Measurements from ENCODE around the gene SNAP91.
"Not testable (repeated sequence)": the region's sequence is repeated elsewhere in the genome, so short reads cannot be mapped to it uniquely, and the experiment has no call there.

Gene SNAP91

DNA sequence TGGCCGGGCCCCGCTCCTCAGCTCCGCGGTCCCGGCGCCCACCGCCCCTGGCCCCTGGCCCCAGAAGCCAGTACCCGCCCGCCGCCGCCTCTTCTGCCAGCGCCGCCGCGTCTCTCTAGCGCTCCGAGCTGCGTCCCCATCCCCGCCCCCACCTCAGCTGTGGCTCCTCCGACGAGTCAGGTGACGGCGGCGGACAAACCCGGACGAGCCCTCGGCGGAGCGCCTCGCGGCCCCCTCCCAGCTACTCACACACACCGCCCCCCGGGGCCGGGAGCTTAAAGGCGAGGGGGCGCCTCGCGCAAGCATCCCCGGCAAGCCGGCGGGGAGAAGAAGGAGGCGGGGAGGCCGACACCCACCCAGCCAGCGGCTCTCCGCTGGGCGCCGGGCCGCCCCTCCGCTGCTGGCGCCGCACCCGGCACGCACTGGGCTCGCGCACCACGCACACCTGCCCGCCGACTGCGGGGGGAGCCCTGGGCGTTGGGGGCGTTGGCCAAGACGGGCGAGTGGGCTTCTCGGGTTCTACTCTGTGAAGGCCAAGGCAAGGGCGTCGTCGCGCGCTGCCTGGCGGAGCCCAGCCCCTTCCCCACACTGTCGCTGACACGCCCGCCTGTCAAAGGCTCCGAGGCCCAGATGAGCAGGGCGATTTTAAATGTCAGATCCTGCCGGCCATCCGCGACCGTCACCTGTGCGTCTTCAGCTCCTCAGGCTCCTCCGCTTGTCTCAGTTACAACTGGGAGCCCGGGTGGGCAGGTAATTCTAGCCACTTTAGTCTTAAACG lies at the start of gene SNAP91:
Gene SNAP91, minus strand, starts transcription at position 132 of the 778 bp plus-strand sequence. CDS start 1,174 bp downstream, outside the sequence.
- no peak for DNase-seq (ENCODE audit: low read depth in 2 of 3, low spot score in 2 of 3)

GRCh38 chr6:83758533-83758932 lies 49.6 kb upstream of the SNAP91 start:
- no peak for DNase-seq (ENCODE audit: low read depth in 2 of 3, low spot score in 2 of 3)

DNA sequence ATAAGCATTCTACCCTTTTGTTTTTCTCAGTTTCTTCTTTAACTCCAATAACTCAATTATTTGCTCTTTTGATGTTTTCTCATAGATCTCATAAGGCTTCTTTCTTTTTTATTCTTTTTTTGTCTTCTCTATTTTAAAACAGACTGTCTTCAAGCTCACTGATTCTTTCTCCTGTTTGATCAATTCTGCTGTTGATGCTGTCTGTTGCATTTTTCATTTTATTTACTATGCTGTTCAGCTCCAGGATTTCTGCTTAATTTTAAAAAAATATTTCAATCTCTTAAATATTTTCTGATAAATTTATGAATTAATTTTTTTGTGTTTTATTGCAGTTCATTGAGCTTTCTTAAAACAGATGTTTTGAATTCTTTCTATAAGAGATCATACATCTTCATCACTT lies 48.1 kb upstream of the SNAP91 start:
- DNase-seq (ENCODE audit: low read depth in 2 of 3, low spot score in 2 of 3), result no peak

GRCh38 chr6:83756565-83756964 lies 47.7 kb upstream of the SNAP91 start:
- no peak for DNase-seq (ENCODE audit: low read depth in 2 of 3, low spot score in 2 of 3)

DNA sequence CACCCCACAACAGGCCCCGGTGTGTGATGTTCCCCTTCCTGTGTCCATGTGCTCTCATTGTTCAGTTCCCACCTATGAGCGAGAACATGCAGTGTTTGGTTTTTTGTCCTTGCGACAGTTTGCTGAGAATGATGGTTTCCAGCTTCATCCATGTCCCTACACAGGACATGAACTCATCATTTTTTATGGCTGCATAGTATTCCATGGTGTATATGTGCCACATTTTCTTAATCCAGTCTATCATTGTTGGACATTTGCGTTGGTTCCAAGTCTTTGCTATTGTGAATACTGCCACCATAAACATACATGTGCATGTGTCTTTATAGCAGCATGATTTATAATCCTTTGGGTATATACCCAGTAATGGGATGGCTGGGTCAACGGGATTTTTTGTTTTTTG lies 43.5 kb upstream of the SNAP91 start:
- DNase-seq (ENCODE audit: low read depth in 2 of 3, low spot score in 2 of 3), result not testable (repeated sequence)

DNA sequence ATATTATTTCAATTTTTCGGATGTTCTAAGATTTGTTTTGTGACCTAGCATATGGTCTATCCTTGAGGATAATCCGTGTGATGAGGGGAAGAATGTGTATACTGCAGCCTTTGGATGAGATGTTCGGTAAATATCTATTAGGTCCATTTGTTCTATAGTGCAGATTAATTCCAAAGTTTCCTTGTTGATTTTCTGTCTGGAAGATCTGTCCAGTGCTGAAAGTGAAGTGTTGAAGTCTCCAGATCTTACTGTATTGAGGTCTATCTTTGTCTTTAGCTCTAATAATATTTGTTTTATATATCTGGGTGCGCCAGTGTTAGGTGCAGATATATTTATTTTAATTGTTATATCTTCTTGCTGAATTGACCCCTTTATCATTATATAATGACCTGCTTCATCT lies 32.2 kb upstream of the SNAP91 start:
- DNase-seq (ENCODE audit: low read depth in 2 of 3, low spot score in 2 of 3), result no peak

GRCh38 chr6:83735461-83735860 lies 26.6 kb upstream of the SNAP91 start:
- no peak for DNase-seq (ENCODE audit: low read depth in 2 of 3, low spot score in 2 of 3)

DNA sequence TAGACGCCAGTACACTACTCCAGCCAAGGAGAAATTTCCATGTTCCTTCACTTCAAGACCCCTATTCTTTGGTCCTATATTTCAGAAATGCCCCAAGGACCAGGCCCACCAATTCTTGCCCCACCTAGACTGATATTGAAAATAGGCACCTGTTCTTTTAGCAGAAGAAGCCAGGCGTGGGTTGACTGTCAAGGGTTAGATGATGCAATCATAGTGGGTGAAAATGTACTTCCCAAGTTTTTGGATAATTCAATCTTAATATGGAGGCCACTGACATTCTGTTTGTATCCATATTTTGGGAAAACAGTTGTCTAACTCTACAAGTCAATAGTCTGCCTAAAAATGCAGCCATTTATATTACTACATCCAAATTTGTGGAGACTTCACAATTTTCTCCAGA lies 21.0 kb upstream of the SNAP91 start:
- no peak for DNase-seq (ENCODE audit: low read depth in 2 of 3, low spot score in 2 of 3)

- DNase-seq (ENCODE audit: low read depth in 2 of 3, low spot score in 2 of 3), result no peak
Observed at GRCh38 chr6:83722876-83723275, 14.0 kb upstream of the SNAP91 start.

GRCh38 chr6:83717809-83718208 lies 8.9 kb upstream of the SNAP91 start:
- DNase-seq (ENCODE audit: low read depth in 2 of 3, low spot score in 2 of 3), result no peak

DNA sequence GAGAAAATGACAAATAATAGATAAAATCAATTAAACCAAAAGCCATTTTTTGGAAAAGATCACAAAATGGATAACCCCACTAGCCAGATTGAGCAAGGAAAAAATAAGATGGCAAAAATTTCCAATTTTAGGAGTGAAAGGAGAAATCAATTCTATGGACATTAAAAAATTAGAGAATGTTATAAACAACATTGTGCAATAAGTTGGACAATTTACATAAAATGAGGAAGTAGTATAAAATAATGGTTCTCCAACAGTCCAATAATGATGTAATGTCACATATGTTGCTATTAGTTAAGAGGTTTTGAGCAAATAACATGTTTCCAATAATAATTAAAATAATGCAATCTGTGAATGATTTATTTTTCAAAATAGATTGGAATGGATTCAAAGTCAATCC lies 3.1 kb upstream of the SNAP91 start:
- DNase-seq (ENCODE audit: low read depth in 2 of 3, low spot score in 2 of 3), result no peak

GRCh38 chr6:83709748-83710050 lies 798 bp upstream of the SNAP91 start:
- DNase-seq (ENCODE audit: low read depth in 2 of 3, low spot score in 2 of 3), result no peak

DNA sequence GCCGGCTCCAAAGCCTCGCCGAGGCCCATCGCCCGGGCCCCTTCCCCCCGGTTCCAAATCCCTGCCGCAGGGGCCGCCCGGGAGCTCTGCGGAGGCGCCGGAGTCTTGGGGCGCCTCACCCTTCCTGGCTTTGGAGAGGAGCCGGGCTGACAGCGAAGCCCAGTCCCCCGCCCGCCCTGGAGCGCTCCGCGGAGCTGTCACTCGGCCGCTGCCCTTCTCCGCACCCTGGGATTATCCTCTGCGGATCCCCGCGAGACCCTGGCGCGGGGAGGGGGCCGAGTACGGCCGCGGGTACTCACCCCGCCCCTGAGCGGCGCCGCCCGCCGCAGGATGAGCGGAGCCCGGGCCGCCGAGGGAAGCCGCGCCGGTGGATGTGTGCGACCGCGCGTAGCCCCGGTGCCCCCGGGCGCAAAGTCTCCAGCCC lies 343 bp downstream of the SNAP91 start:
- no peak for DNase-seq (ENCODE audit: low read depth in 2 of 3, low spot score in 2 of 3)

DNA sequence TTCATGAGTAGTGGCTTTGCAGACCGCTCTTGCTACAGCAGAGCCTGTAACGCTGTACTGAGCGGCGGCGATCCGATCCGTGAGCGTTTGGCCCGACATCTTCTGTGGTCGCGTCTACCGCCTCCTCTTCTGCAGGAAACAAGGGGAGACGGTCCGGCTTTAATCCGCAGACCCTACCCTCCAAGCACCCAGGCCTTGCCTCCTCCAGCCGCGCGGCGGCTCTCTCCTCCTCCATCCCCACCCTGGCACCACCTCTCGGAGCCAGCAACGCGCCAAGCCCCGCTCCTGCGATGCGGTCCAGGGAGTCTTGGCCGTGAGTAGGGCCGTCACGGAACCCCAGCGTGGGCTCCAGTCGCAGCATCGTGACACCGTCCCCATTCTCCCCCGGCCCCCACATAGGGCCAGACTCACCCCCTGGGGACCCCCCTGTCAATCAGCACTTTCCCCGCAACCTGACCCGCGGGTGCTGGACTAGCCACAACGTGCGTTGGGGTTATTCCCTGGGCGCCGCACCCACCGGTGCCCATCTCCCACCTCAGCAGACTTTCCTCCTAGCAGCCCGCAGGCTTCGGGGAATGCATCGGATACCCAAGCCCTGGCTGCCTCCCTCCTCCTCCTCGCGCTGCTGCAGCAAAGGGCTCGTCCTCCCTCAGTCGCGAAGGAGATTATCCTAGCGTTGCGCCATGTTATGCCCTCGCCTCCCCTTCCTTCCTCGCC lies 914 bp downstream of the SNAP91 start:
- DNase-seq (ENCODE audit: low read depth in 2 of 3, low spot score in 2 of 3), result no peak

- DNase-seq (ENCODE audit: low read depth in 2 of 3, low spot score in 2 of 3), result no peak
Observed at GRCh38 chr6:83702749-83703148, 6.2 kb downstream of the SNAP91 start.

GRCh38 chr6:83702077-83702476 lies 6.8 kb downstream of the SNAP91 start:
- no peak for DNase-seq (ENCODE audit: low read depth in 2 of 3, low spot score in 2 of 3)

- no peak for DNase-seq (ENCODE audit: low read depth in 2 of 3, low spot score in 2 of 3)
Observed at GRCh38 chr6:83696674-83697073, 12.2 kb downstream of the SNAP91 start.

- no peak for DNase-seq (ENCODE audit: low read depth in 2 of 3, low spot score in 2 of 3)
Observed at GRCh38 chr6:83685481-83685880, 23.4 kb downstream of the SNAP91 start.

DNA sequence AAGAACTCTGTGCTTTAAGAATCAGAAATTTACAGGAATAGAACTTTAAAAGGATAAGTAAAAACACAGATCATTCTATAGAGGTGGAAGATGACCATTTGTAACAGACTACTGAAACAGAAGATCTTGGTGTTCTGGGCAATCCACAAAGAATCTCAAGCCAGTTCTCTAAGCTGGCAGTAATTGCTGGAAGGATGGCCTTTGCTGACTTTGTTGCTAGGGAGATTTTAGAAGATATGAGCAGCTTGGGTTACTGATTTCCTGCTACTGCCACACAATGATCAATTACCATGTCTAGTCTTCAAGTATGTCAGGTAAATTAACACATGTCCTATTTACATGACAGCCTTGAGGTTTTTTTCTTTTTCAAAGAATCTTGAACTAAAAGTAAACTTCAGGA lies 31.1 kb downstream of the SNAP91 start:
- DNase-seq (ENCODE audit: low read depth in 2 of 3, low spot score in 2 of 3), result no peak

DNA sequence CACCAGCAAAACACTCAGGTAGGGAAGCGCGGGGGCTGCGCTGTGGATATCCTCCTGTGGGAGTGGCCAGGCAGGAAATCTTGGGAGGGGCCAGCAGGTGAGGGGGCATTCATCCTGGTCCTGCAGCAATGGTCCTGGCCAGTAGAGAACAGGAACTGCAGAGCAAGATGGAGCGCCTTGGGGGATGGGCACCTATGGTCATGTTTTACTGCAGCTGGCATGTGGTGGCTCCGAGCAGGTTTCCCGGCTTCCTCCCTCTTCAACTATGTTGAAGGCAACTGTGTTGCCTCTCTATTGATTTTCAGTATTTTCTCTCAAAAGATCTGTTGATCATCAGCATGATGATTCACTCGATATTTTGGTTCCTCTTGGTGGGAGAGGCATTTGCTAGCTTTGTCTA lies 70.9 kb downstream of the SNAP91 start:
- DNase-seq (ENCODE audit: low read depth in 2 of 3, low spot score in 2 of 3), result no peak

DNA sequence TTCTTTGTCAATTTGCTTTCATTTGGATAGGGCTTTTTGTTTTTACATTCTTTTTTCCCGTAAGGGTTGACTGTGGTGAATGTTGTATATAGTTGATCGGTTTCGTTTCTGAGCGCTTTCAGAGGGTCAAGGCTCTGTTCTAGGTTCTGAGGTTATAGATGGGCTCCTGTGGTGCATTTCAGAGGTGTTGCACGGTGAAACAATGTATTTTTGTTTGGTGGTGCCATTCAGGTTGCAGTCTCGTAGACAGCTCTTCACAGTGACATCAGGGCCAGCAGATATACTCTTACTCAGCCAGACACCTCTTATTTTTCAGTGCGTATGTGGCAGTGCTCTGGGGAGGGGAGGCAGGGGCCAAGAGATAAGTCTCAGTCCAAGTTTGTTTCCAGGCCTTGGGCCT lies 72.1 kb downstream of the SNAP91 start:
- DNase-seq (ENCODE audit: low read depth in 2 of 3, low spot score in 2 of 3), result no peak

DNA sequence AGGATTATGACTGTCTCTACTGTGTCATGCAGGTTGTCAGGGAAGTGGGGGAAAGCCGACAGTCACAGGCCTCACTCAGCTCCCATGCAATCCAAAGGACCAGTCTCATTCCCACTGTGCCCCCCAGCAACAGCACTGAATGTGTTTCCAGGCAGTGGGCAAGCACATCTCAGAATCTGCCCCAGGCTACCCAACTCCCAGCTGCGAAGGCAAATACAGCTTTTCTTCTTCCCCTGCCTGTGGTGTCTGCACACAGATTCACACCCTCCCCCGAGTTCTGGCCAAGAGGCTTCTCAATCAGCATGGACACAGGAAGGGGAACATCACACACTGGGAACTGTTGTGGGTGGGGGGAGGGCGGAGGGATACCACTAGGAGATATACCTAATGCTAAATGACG lies 75.3 kb downstream of the SNAP91 start:
- DNase-seq (ENCODE audit: low read depth in 2 of 3, low spot score in 2 of 3), result no peak

DNA sequence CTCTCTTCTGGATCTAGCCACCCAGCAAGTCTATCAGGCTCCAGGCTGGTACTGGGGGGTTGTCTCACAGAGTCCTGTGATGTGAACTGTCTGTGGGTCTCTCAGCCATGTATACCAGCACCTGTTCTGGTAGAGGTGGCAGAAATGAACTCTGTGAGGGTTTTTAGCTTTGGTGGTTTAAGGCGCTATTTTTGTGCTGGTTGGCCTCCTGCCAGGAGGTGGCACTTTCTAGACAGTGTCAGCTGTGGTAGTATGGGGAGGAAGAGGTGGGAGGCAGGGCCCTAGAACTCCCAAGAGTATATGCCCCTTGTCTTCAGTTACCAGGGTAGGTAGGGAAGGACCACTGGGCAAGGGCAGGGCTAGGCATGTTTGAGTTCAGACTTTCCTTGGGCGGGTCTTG lies 75.8 kb downstream of the SNAP91 start:
- no peak for DNase-seq (ENCODE audit: low read depth in 2 of 3, low spot score in 2 of 3)
